C4-2B (cell line): ENCODE results near the gene IBA57.

Experiments
- H3K27ac ChIP-seq: fragments of 450-650 bp; 2 replicates; pipeline ENCODE4 v1.5.1; 2017
- ZFX ChIP-seq: fragments of 450-650 bp; IDR thresholded peaks from 2 replicates; pipeline ENCODE4 v1.6.1; 2017
- TF ChIP-seq, protein P1 (sequence below): fragments of 450-650 bp; conservative IDR thresholded peaks from 2 replicates; pipeline ENCODE4 v1.5.1; 2017; ENCODE audit warnings: mild to moderate bottlenecking

Gene IBA57

DNA sequence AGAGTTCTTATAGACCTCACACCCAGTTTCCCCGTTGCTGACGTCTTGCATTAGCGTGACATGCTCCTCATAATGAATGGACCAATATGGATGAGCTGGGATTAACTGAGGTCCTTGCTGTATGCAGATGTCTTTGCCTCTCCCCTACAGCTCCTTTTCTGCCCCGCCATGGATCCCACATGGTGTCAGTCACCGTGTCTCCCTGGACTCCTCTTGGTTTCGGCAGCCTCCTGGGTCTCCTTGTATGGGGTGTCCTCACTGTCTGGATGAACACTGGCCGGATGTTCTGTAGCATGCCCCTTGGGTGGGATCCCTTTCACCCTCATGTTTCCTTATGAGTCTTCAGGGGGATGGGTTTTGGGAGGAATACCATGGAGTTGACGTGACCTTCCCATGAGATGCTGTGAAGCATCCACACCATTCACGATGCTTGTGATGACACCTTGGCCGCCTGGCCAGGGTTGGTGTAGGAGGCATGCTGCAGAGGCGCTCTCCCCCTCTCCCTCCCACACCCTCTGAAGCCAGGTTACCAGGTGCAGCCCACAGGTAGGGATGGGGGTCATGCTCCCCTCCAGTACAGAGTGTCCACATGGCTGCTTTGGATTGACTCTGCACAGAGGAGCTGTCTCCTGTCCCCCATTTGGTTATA is 11.5 kb upstream of the IBA57 start:
- H3K27ac ChIP-seq = no peak overlapping the region
- TF ChIP-seq ZFX = no peak
- TF ChIP-seq, protein P1, sequence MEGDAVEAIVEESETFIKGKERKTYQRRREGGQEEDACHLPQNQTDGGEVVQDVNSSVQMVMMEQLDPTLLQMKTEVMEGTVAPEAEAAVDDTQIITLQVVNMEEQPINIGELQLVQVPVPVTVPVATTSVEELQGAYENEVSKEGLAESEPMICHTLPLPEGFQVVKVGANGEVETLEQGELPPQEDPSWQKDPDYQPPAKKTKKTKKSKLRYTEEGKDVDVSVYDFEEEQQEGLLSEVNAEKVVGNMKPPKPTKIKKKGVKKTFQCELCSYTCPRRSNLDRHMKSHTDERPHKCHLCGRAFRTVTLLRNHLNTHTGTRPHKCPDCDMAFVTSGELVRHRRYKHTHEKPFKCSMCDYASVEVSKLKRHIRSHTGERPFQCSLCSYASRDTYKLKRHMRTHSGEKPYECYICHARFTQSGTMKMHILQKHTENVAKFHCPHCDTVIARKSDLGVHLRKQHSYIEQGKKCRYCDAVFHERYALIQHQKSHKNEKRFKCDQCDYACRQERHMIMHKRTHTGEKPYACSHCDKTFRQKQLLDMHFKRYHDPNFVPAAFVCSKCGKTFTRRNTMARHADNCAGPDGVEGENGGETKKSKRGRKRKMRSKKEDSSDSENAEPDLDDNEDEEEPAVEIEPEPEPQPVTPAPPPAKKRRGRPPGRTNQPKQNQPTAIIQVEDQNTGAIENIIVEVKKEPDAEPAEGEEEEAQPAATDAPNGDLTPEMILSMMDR = no peak

- no peak overlapping the region for H3K27ac ChIP-seq
- TF ChIP-seq, protein P1 = no peak
- no peak for TF ChIP-seq ZFX
Measured at GRCh38 chr1:228154670-228155571, 10.7 kb upstream of the IBA57 start.

DNA sequence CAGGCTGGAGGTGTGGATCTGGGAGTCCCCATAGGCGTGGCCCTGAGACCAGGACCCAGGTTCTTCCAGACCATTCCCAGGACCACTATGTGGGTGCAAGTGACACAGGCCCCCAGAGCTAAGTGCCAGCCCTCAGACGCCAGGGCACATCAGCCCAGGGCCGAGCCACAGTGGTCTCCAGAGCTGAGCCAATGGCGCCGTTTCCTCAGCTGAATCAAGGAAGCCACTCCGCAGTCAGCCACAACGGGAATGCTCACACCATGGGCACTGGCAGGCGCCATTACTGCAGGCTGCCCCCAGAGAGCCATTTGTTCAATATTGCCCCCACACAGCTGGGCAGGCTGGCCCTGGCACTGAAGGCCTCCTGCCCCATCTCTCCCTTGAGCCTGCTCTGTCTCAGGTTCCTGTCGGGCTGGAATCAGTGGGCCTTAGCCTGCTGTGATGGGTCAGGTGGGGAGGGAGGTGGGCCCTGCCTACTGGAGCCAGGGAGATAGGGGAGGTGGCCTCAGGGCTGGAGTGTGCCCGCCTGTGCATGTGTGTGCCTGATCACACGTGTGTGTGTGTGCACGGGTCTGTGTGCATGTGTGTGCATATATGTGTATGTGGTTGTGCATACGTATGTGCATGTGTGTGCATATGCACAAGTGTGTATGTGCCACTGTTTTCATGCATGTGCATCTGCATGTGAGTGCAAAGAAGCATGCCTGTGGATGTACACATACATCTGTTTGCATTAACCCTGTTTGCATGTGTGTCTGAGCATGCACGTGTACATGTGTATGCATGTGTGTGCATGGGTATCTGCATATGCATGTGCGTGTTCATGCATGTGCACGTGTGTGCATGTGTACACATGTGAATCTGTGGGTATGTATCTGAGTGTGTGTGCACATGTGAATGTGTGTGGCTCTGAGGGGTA is 9.7 kb upstream of the IBA57 start:
- no peak for TF ChIP-seq ZFX
- TF ChIP-seq, protein P1 = no peak
- no peak overlapping the region for H3K27ac ChIP-seq

DNA sequence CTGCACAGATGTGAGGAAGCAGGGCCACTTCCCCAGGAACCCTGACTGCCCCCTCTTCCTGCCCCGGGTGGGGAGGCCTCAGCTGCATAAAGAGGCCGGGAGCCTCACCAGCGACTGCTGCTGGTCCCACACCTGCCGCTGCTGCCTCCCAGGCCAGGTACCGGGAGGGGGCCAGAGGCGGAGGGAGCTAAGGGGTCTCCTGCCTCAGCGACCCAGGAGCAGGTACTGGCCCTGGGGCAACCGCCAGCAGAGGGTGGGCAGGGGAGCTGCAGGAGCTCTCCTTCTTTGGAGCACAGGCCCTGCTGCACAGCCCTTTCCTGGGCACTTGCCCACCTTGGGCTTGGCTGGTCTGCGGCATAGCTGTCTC is 9.1 kb upstream of the IBA57 start:
- TF ChIP-seq, protein P1 = no peak
- TF ChIP-seq ZFX = no peak
- H3K27ac ChIP-seq = no peak overlapping the region

GRCh38 chr1:228156941-228157728 is 8.5 kb upstream of the IBA57 start:
- no peak overlapping the region for H3K27ac ChIP-seq
- TF ChIP-seq, protein P1 = no peak
- no peak for TF ChIP-seq ZFX

DNA sequence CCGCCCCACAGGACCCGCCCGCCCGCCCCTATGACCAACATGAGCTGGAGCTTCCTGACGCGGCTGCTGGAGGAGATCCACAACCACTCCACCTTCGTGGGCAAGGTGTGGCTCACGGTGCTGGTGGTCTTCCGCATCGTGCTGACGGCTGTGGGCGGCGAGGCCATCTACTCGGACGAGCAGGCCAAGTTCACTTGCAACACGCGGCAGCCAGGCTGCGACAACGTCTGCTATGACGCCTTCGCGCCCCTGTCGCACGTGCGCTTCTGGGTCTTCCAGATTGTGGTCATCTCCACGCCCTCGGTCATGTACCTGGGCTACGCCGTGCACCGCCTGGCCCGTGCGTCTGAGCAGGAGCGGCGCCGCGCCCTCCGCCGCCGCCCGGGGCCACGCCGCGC is 7.9 kb upstream of the IBA57 start:
- H3K27ac ChIP-seq = no peak overlapping the region
- TF ChIP-seq, protein P1 = no peak
- no peak for TF ChIP-seq ZFX
